H1 (cell line): ENCODE measurements around the gene MARS2. TPM values are rescaled to one million over a fixed set of nuclear protein-coding genes. Genes with fewer than 3 reads are reported as not detected.
"Not testable (repeated sequence)": the region's sequence is repeated elsewhere in the genome, so short reads cannot be mapped to it uniquely, and the experiment has no call there.

ENCODE experiments used
- CTCF ChIA-PET: fragments of 300-600 bp; sonication (Branson Sonifier 250); formaldehyde crosslinking; loops from one replicate; lab custom pipeline; 2021; ENCODE audit not compliant: partially characterized antibody; lab: Charles Lee
- POLR2A ChIA-PET: fragments of 300-600 bp; sonication (Branson Sonifier 250); formaldehyde crosslinking; loops from one replicate; lab custom pipeline; 2021; ENCODE audit warnings: inconsistent platforms; ENCODE audit not compliant: partially characterized antibody; lab: Charles Lee
- DNase-seq, 2 experiments: peaks; one replicate each; pipeline versions ENCODE4 v3.0.0 to v3.0.0-alpha.2; 2010 to 2022; ENCODE audit warnings: low spot score in 2 of 2, low read depth in 1 of 2, mixed read lengths in 1 of 2
- FAIRE-seq: peaks from 2 replicates; lab custom pipeline; 2011; peaks lifted over from hg19 to GRCh38; lab: Jason Lieb, UNC
- H2AFZ ChIP-seq: 2 replicates; pipeline ENCODE4 v1.8.1; 2012; ENCODE audit warnings: low read length, inconsistent platforms
- H2AK5ac ChIP-seq: 2 replicates; pipeline ENCODE4 v1.6.1; 2013; ENCODE audit warnings: low read depth, low read length
- H2BK120ac ChIP-seq: replicated peaks from 2 replicates; pipeline ENCODE3; 2013; ENCODE audit warnings: low read depth, low read length, inconsistent platforms
- H2BK12ac ChIP-seq: 2 replicates; pipeline ENCODE4 v1.6.1; 2013; ENCODE audit warnings: low read depth, low read length
- H2BK15ac ChIP-seq: 2 replicates; pipeline ENCODE4 v1.6.1; 2013; ENCODE audit warnings: low read length
- H2BK20ac ChIP-seq: 2 replicates; pipeline ENCODE4 v1.6.1; 2013; ENCODE audit warnings: low read length
- H2BK5ac ChIP-seq: 2 replicates; pipeline ENCODE4 v1.6.1; 2013; ENCODE audit warnings: low read depth, low read length
- H3K14ac ChIP-seq: 2 replicates; pipeline ENCODE4 v1.6.1; 2013; ENCODE audit warnings: inconsistent platforms; ENCODE audit not compliant: insufficient read length
- H3K18ac ChIP-seq: 2 replicates; pipeline ENCODE4 v1.6.1; 2013; ENCODE audit warnings: low read length; ENCODE audit errors: extremely low read depth
- H3K23ac ChIP-seq: 2 replicates; pipeline ENCODE4 v1.6.1; 2013; ENCODE audit warnings: inconsistent platforms; ENCODE audit not compliant: insufficient read length
- H3K23me2 ChIP-seq: 2 replicates; pipeline ENCODE4 v1.6.1; 2013; ENCODE audit warnings: low read depth, low read length
- H3K27ac ChIP-seq: 2 replicates; pipeline ENCODE4 v1.6.1; 2011; ENCODE audit warnings: low read depth, low read length, inconsistent platforms
- H3K27me3 ChIP-seq, 4 experiments: replicated peaks in 1 of 4; 1 replicate in 1 of 4; 2 replicates in 3 of 4; pipeline versions ENCODE4 v1.6.1 to v1.8.1; 2011 to 2013; ENCODE audit warnings: low read length in 3 of 4, mild to moderate bottlenecking in 3 of 4, inconsistent platforms in 2 of 4, mixed read lengths in 2 of 4, moderate library complexity in 1 of 4; ENCODE audit not compliant: control insufficient read depth in 3 of 4, insufficient read depth in 3 of 4; ENCODE audit errors: extremely low read depth in 1 of 4
- H3K36me3 ChIP-seq, 4 experiments: 2 replicates each; pipeline versions ENCODE4 v1.6.1 to v1.8.1; 2011 to 2013; ENCODE audit warnings: mild to moderate bottlenecking in 4 of 4, low read length in 3 of 4, moderate library complexity in 2 of 4, control low read depth in 1 of 4, inconsistent platforms in 1 of 4; ENCODE audit not compliant: insufficient read depth in 4 of 4, control insufficient read depth in 2 of 4
- H3K4ac ChIP-seq: replicated peaks from 2 replicates; pipeline ENCODE3; 2013; ENCODE audit warnings: low read length, low read depth, mixed read lengths, inconsistent platforms; ENCODE audit not compliant: insufficient read length
- H3K4me1 ChIP-seq, 4 experiments: replicated peaks in 1 of 4; 1 replicate in 1 of 4; 2 replicates in 3 of 4; pipeline versions ENCODE4 v1.6.1 to v1.8.1; 2011 to 2013; ENCODE audit warnings: low read length in 3 of 4, inconsistent platforms in 2 of 4, mixed read lengths in 1 of 4; ENCODE audit not compliant: insufficient read depth in 4 of 4, control insufficient read depth in 3 of 4
- H3K4me2 ChIP-seq, 2 experiments: 2 replicates each; pipeline versions ENCODE4 v1.6.1 to v1.8.1; 2011 to 2013; ENCODE audit warnings: low read depth in 2 of 2, low read length in 2 of 2, control low read depth in 1 of 2, inconsistent platforms in 1 of 2, mild to moderate bottlenecking in 1 of 2; ENCODE audit not compliant: insufficient read depth in 1 of 2
- H3K4me3 ChIP-seq, 4 experiments: fragments of 200-600, 300-600 bp in 1 of 4; sonication (generic), shearing (Covaris generic), sonication (Bioruptor Twin) in 1 of 4; 2 replicates each; pipeline versions ENCODE4 v1.5.1 to v1.8.1; 2011 to 2016; ENCODE audit warnings: low read length in 4 of 4, low read depth in 3 of 4, control low read depth in 2 of 4, inconsistent platforms in 2 of 4, mild to moderate bottlenecking in 2 of 4, mixed read lengths in 1 of 4, moderate library complexity in 1 of 4; ENCODE audit not compliant: insufficient read depth in 2 of 4; ENCODE audit errors: extremely low read depth in 1 of 4
- H3K56ac ChIP-seq: replicated peaks from 2 replicates; pipeline ENCODE3; 2013; ENCODE audit warnings: low read depth, mild to moderate bottlenecking, mixed read lengths, low read length, inconsistent platforms; ENCODE audit not compliant: insufficient read length
- H3K79me1 ChIP-seq: 2 replicates; pipeline ENCODE4 v1.6.1; 2013; ENCODE audit warnings: low read depth, low read length, control low read depth
- H3K79me2 ChIP-seq, 2 experiments: 2 replicates each; pipeline versions ENCODE4 v1.6.1 to v1.8.1; 2012 to 2013; ENCODE audit warnings: low read length in 2 of 2, mild to moderate bottlenecking in 2 of 2, inconsistent platforms in 1 of 2; ENCODE audit not compliant: insufficient read depth in 2 of 2, control insufficient read depth in 1 of 2
- H3K9ac ChIP-seq, 4 experiments: replicated peaks in 1 of 4; 1 replicate in 1 of 4; 2 replicates in 3 of 4; pipeline versions ENCODE4 v1.6.1 to v1.8.1; 2011 to 2013; ENCODE audit warnings: low read depth in 3 of 4, low read length in 3 of 4, control low read depth in 2 of 4, mild to moderate bottlenecking in 2 of 4, moderate library complexity in 2 of 4, inconsistent platforms in 1 of 4; ENCODE audit errors: extremely low read depth in 1 of 4
- H3K9me3 ChIP-seq, 2 experiments: 2 replicates each; pipeline versions ENCODE4 v1.6.1 to v1.8.1; 2012 to 2013; ENCODE audit warnings: mild to moderate bottlenecking in 2 of 2, moderate library complexity in 2 of 2, control low read depth in 1 of 2, inconsistent platforms in 1 of 2, low read depth in 1 of 2, low read length in 1 of 2, mixed read lengths in 1 of 2; ENCODE audit not compliant: insufficient read depth in 2 of 2
- H4K20me1 ChIP-seq, 2 experiments: replicated peaks in 1 of 2; 2 replicates each; pipeline versions ENCODE3 to v1.8.1; 2011 to 2013; ENCODE audit warnings: inconsistent platforms in 2 of 2, low read length in 2 of 2, mild to moderate bottlenecking in 1 of 2; ENCODE audit not compliant: insufficient read depth in 2 of 2, control insufficient read depth in 1 of 2
- H4K5ac ChIP-seq: 2 replicates; pipeline ENCODE4 v1.6.1; 2013; ENCODE audit warnings: low read length, low read depth, mixed read lengths, inconsistent platforms; ENCODE audit not compliant: insufficient read length
- H4K8ac ChIP-seq: 2 replicates; pipeline ENCODE4 v1.8.0; 2013; ENCODE audit warnings: mild to moderate bottlenecking, moderate library complexity, low read length, inconsistent platforms; ENCODE audit not compliant: insufficient read depth; ENCODE audit errors: extremely low read depth
- H4K91ac ChIP-seq: replicated peaks from 2 replicates; pipeline ENCODE3; 2013; ENCODE audit warnings: low read length, mixed read lengths, inconsistent platforms; ENCODE audit not compliant: insufficient read length
- WGBS, 2 experiments: shearing (Covaris generic) in 1 of 2; methylation state at CpG; one replicate each; pipeline versions ENCODE4 v1.1.6 to v1.1.7; 2013 to 2015; ENCODE audit warnings: low lambda C conversion rate in 2 of 2, mixed read lengths in 2 of 2, inconsistent platforms in 1 of 2, low coverage in 1 of 2, missing lambda C conversion rate in 1 of 2; ENCODE audit not compliant: insufficient replicate concordance in 2 of 2, insufficient coverage in 1 of 2, insufficient read length in 1 of 2; ENCODE audit errors: extremely low coverage in 1 of 2, missing lambda C conversion rate in 1 of 2; 5-methylcytosine and 5-hydroxymethylcytosine counted together
- polyA plus RNA-seq, 7 experiments: library from polyadenylated mRNA; depleted of rRNA in 3 of 7; stranded (reverse) in 5 of 7; unstranded in 2 of 7; fragments of >200 nt in 5 of 7; fragments of 200-250 nt in 2 of 7; gene quantifications; 1 replicate in 5 of 7; 2 replicates in 1 of 7; 4 replicates in 1 of 7; pipeline versions ENCODE4 v1.2.1 to v1.2.3, GENCODE V29; 2011 to 2013; ENCODE audit warnings: missing spikeins in 2 of 7, mixed read lengths in 2 of 7
- total RNA-seq: library from RNA; stranded (reverse); fragmentation: NEBNext Ultra II Directional; extraction: Animal tissue kit (Norgen Biotek cat#: 25700); gene quantifications from 2 replicates; pipeline ENCODE4 v1.2.1, GENCODE V29; 2021

Gene MARS2
- total and polyA plus RNA-seq, 2 of the 8 experiments (the other 6 are each of a cell fraction or from before 2014, with no cell fraction given), result 15.7 to 27.2 TPM

GRCh38 chr2:197728555-197729544 lies 23.7 kb downstream of the MARS2 start:
- not testable (repeated sequence) for H2AFZ ChIP-seq
- 91% methylated on average over 23 of the region's 32 CpGs; no CpG with 5 or more reads in 1 of the 2 experiments for WGBS, 2 experiments
- POLR2A ChIA-PET, result interaction anchor here (1.1 kb wide), 1 partner anchor 16 kb away, joined by 3 read pairs; no protein-coding TSS in a partner anchor

More at GRCh38 chr2:197728555-197729544, 23.7 kb downstream of the MARS2 start:
- H2BK12ac ChIP-seq, H3K9me3 ChIP-seq, H2BK120ac ChIP-seq, H4K20me1 ChIP-seq, H3K56ac ChIP-seq, H4K91ac ChIP-seq, H3K27me3 ChIP-seq, H2BK5ac ChIP-seq, H3K79me1 ChIP-seq, CTCF ChIA-PET, H2AK5ac ChIP-seq, DNase-seq, H2BK15ac ChIP-seq, H3K27ac ChIP-seq, H3K23ac ChIP-seq, H2BK20ac ChIP-seq, H3K4me3 ChIP-seq, H3K4me1 ChIP-seq, H3K18ac ChIP-seq, H3K14ac ChIP-seq, H4K8ac ChIP-seq, H3K36me3 ChIP-seq, H3K4me2 ChIP-seq, H4K5ac ChIP-seq, H3K23me2 ChIP-seq, H3K79me2 ChIP-seq, H3K4ac ChIP-seq, H3K9ac ChIP-seq, FAIRE-seq: not testable (repeated sequence)
